Muscle layer of colon (tissue), 2 donors: ENCODE results near the gene ZC3HAV1.
"Not testable (repeated sequence)": the region's sequence is repeated elsewhere in the genome, so short reads cannot be mapped to it uniquely, and the experiment has no call there.

Experiments
- H3K27ac ChIP-seq: one replicate; pipeline ENCODE4 v1.7.0; 2013; ENCODE audit warnings: low read depth, mild to moderate bottlenecking, low read length, moderate library complexity
- H3K27me3 ChIP-seq, 2 donors: one replicate each; pipeline ENCODE4 v1.7.0; 2013; ENCODE audit warnings: low read length in 2 of 2, mild to moderate bottlenecking in 2 of 2; ENCODE audit not compliant: insufficient read depth in 2 of 2, control insufficient read depth in 1 of 2
- H3K36me3 ChIP-seq: one replicate; pipeline ENCODE4 v1.7.0; 2013; ENCODE audit warnings: mild to moderate bottlenecking, low read length; ENCODE audit not compliant: insufficient read depth
- H3K4me1 ChIP-seq: one replicate; pipeline ENCODE4 v1.7.0; 2013; ENCODE audit warnings: mild to moderate bottlenecking, low read length; ENCODE audit not compliant: insufficient read depth
- H3K4me3 ChIP-seq, 2 donors: one replicate each; pipeline ENCODE4 v1.7.0; 2013; ENCODE audit warnings: low read length in 2 of 2, low read depth in 1 of 2, mild to moderate bottlenecking in 1 of 2, moderate library complexity in 1 of 2
- H3K9ac ChIP-seq: one replicate; pipeline ENCODE4 v1.7.0; 2013; ENCODE audit warnings: low read length
- H3K9me3 ChIP-seq: one replicate; pipeline ENCODE4 v1.7.0; 2013; ENCODE audit warnings: mild to moderate bottlenecking, low read length
- donor health status: abdominal sarcoma.
- donor health status: Adenocarcinoma of cecum.

The ZC3HAV1 gene

DNA sequence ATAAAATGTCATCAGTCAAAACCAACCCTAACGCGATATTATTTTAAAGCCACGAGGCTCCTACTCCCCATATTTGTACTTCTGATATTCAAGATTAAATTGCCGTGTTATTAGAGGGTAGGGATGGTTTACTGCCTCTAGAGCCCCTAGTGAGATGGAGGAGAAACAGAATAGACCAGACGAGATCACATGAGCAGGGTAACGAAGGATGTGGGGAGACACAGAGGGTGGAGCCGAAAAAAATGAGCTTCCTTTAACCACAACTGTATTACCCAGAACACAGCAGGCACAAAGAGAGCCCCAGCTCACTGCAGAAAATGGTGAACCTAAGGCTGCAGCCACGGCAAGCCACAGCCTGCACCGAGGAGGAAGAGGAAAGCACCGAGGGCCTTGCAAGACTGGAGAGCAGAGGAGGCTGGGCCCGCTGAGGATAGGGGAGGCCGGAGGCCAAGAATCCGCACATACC is 14.3 kb downstream of the ZC3HAV1 start:
- H3K36me3 ChIP-seq: no peaks in the 10 kb centered on the region
- no peak overlapping the region for H3K27ac ChIP-seq
- no peak overlapping the region for H3K9ac ChIP-seq
- no peaks in the 10 kb centered on the region for H3K27me3 ChIP-seq
- H3K9me3 ChIP-seq: no peaks in the 10 kb centered on the region
- H3K4me1 ChIP-seq: peaks cover 4% of the 10 kb centered on the region
- no peak overlapping the region for H3K4me3 ChIP-seq

DNA sequence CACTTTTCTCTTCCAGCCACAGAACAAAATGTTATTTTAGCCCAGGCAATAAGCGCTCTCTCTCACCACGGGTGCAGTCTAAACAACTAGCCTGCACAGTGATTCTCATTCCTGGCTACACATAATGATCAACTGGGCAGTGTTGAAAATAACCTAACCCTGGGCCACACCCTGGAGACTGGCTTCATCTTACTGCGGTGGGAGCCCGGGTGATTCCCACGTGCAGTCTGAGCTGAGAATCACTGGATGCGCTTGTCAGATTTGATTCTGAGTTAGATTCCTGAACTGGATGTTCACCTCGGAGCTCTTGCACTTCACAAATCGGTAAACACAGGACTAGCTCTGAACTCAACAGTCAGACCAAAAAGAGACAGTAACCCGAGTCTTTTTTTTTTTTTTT is 14.9 kb downstream of the ZC3HAV1 start:
- Histone ChIP-seq H3K9ac (no peak overlapping the region), H3K27me3 (no peaks in the 10 kb centered on the region), H3K4me1 (peaks cover 4% of the 10 kb centered on the region), H3K9me3 (no peaks in the 10 kb centered on the region), H3K36me3 (no peaks in the 10 kb centered on the region), H3K4me3 (no peak overlapping the region), H3K27ac (no peak overlapping the region)

DNA sequence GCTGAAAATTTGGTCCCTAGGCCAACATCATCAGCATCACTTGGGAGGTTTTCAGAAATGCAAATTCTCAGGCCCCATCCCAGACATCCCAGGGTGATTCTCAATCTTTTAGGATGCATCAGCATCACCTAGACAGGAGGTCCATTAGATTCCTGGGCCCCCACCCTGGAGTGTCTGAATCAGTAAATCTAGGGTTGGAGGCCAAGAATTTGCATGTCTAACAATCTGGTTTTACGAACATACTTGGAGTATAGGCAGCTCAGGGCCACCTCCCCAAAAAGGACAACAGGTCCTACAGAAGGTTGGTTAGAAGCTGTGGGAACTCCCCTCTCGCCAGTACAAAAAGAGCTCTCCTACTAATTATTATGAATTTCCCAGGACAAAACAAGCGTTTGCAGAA is 15.5 kb downstream of the ZC3HAV1 start:
- H3K4me3 ChIP-seq: no peak overlapping the region
- no peak overlapping the region for H3K9ac ChIP-seq
- H3K36me3 ChIP-seq: no peaks in the 10 kb centered on the region
- H3K9me3 ChIP-seq: no peaks in the 10 kb centered on the region
- H3K4me1 ChIP-seq: peaks cover 4% of the 10 kb centered on the region
- H3K27ac ChIP-seq: no peak overlapping the region
- no peaks in the 10 kb centered on the region for H3K27me3 ChIP-seq

DNA sequence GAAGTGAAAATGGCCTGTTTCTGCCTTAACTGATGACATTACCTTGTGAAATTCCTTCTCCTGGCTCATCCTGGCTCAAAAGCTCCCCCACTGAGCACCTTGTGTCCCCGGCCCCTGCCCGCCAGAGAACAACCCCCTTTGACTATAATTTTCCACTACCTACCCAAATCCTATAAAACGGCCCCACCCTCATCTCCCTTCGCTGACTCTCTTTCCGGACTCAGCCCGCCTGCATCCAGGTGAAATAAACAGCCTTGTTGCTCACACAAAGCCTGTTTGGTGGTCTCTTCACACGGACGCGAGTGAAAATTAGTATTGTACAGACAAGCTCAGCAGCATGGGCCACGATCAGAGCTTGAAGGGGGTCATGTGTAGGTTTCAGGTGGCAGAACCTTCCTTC is 16.0 kb downstream of the ZC3HAV1 start:
- H3K9me3 ChIP-seq, H3K9ac ChIP-seq, H3K4me3 ChIP-seq, H3K4me1 ChIP-seq, H3K27me3 ChIP-seq, H3K27ac ChIP-seq, H3K36me3 ChIP-seq: not testable (repeated sequence)

DNA sequence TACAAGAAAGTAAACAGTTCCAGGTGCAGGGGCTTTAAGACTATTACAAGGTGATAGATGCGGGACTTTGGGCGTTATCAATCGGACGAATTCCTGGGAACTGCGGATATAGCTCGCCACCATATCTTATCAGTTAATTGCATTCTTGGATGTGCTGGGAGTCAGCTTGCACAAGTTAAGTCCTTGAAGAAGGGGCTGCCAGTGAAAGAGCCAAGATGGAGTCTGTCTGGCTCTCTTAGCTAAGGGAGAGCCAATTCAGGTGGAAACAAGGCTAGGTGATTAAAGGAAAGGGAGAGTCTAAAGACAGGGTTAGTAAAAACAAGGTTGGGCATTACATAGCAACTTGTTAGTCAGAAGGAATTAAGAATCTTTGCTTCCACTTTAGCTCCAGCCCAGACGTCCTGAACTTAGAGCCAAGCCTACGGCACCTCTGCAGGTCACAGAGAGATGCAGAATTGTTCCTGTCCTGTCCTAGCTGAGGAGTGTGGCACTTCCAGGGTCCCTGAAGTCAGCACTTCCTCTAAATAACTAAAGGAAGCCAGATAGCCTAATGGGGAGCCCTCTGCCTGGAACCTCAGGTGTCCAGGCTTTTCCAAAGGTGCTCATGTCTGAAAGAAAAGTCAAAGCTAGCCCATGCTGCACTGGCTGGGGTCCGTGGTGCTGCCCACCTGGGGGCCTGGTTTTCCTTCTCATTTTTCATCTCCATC is 17.3 kb downstream of the ZC3HAV1 start:
- Histone ChIP-seq H3K9me3 (no peaks in the 10 kb centered on the region), H3K4me1 (peaks cover 4% of the 10 kb centered on the region), H3K9ac (no peak overlapping the region), H3K4me3 (no peak overlapping the region), H3K27ac (no peak overlapping the region), H3K27me3 (no peaks in the 10 kb centered on the region), H3K36me3 (peaks cover 15% of the 10 kb centered on the region)

DNA sequence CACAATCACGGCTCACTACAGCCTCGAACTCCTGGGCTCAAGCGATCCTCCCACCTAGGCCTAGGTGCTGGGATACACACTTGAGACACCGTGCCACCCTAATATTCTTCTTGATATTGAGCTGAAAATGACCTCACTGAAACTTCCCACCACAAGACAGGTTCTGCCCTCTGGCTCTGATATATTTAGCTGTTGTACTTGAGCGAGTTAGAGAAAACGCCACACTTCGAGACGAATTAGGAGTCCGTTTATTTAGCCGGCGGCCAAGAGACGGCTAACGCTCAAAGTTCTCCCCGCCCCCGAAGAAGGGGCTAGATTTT is 17.9 kb downstream of the ZC3HAV1 start:
- H3K27ac ChIP-seq: no peak overlapping the region
- H3K4me3 ChIP-seq: no peak overlapping the region
- H3K36me3 ChIP-seq: peaks cover 18% of the 10 kb centered on the region
- H3K9me3 ChIP-seq: no peaks in the 10 kb centered on the region
- peaks cover 4% of the 10 kb centered on the region for H3K4me1 ChIP-seq
- no peaks in the 10 kb centered on the region for H3K27me3 ChIP-seq
- no peak overlapping the region for H3K9ac ChIP-seq

DNA sequence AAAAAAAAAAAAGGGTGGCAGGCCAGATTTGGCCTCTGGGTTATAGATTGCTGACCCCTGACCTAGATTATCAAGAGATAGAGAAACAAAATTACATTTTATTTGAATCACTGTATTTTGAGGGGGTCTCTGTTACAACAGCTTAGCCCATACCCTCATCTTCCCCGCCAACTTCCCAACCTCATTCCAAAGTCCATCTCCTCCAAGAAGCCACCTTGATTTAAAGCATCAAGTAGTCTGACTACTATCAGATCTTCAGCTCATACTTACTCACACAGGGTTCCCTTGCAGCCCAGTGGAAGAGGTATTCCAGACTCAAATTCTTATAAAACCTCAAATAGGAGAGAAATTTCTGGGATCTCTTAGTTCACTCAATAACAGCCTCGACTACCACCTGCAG is 20.4 kb downstream of the ZC3HAV1 start:
- Histone ChIP-seq H3K4me3 (no peak overlapping the region), H3K9me3 (no peaks in the 10 kb centered on the region), H3K9ac (no peak overlapping the region), H3K36me3 (peaks cover 32% of the 10 kb centered on the region), H3K4me1 (no peaks in the 10 kb centered on the region), H3K27ac (no peak overlapping the region), H3K27me3 (no peaks in the 10 kb centered on the region)

DNA sequence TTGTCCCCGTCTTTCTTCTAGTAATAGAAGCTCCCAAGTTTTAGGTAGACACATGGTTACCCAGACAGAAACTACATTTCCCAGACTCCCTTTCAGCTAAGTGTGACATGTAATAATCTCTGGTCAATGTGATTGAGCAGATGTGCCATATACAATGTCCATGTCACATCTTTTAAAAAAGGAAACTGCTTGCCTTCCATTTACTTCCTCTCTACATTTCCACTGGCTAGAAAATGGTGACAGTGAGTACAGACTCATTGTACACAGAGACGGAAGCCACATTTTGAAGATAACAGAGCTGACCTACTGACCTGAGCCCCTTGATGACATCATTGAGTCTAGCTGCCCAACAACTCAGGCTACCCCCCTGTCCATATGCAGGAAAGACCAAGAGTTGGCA is 21.3 kb downstream of the ZC3HAV1 start:
- Histone ChIP-seq H3K4me1 (no peaks in the 10 kb centered on the region), H3K9me3 (no peaks in the 10 kb centered on the region), H3K27me3 (no peaks in the 10 kb centered on the region), H3K27ac (no peak overlapping the region), H3K36me3 (peaks cover 38% of the 10 kb centered on the region), H3K4me3 (no peak overlapping the region), H3K9ac (no peak overlapping the region)

DNA sequence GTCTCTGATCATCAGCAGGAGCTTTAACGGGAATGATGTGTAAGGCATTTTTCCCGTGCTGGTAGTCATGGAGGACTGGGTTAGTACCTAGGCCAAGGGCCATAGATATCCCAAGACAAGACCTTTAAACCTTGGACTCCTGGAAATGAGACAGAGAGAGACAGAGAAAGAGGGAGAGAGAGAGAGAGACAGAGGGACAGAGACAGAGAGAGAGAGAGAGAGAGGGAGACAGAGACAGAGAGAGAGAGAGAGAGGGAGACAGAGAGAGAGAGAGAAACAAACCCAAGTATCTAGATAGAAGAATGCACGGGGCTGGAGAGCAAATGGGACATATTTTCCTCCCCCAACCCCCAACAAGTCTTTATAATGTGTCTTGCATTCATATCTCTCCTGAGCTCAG is 22.3 kb downstream of the ZC3HAV1 start:
- Histone ChIP-seq H3K9ac (no peak overlapping the region), H3K27me3 (no peaks in the 10 kb centered on the region), H3K4me1 (no peaks in the 10 kb centered on the region), H3K4me3 (no peak overlapping the region), H3K9me3 (no peaks in the 10 kb centered on the region), H3K36me3 (peaks cover 45% of the 10 kb centered on the region), H3K27ac (no peak overlapping the region)

DNA sequence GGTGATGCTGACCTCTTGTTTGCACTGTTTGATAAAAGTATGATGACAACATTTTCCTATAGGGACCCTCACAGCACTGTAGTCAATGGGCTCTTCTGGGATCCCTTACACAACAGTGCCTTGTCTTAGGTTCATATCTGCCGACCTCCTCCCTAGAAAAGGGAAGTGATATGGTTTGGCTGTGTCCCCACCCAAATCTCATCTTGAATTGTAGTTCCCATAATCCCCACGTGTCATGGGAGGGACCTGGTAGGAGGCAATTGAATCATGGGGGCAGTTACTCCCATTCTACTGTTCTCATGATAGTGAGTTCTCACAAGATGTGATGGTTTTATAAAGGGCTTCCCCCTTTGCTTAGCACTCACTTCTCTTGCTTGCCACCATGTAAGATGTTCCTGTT is 23.1 kb downstream of the ZC3HAV1 start:
- no peaks in the 10 kb centered on the region for H3K4me1 ChIP-seq
- no peak overlapping the region for H3K9ac ChIP-seq
- H3K27me3 ChIP-seq: no peaks in the 10 kb centered on the region
- no peak overlapping the region for H3K4me3 ChIP-seq
- H3K27ac ChIP-seq: no peak overlapping the region
- H3K9me3 ChIP-seq: no peaks in the 10 kb centered on the region
- peaks cover 49% of the 10 kb centered on the region for H3K36me3 ChIP-seq

DNA sequence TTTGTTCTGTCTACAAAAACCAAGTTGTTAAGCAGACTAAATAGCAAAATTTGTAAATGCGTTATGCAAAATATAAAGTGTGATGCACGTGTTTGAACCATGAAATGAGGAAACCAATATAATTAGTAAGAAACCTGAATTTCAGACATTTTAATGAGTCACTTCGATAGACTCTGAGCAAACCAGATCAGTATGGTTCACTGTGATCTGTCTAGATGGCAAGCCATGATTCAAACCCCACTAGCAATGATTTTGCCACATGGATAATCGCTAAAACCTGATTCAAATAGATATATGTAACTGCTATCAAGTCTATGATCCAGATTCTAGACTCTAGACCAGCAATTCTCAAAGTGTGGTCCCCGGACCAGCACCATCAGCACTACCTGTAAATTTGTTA is 24.8 kb downstream of the ZC3HAV1 start:
- Histone ChIP-seq H3K27me3 (no peaks in the 10 kb centered on the region), H3K9me3 (no peaks in the 10 kb centered on the region), H3K36me3 (peaks cover 62% of the 10 kb centered on the region), H3K4me3 (no peak overlapping the region), H3K9ac (no peak overlapping the region), H3K27ac (no peak overlapping the region), H3K4me1 (no peaks in the 10 kb centered on the region)

DNA sequence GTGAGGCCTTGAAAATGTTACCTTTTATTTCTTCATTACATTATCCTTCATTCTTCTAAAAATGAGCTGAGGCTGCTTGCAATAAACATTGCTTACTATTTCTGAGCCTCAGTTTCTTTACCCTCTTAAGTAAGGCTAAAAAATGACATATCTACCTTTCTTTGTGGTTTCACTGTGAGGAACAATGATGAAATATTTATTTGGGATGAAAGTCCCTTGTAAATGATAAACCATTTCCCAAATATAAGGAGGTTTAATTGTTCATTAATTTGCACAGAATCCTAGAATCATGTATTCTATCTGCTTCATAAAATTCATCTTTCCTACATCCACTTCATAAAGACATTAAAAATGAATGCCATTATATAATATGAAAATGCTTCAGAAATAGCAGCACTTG is 27.9 kb downstream of the ZC3HAV1 start:
- Histone ChIP-seq H3K4me3 (no peak overlapping the region), H3K9me3 (no peaks in the 10 kb centered on the region), H3K27ac (no peak overlapping the region), H3K36me3 (peaks cover 75% of the 10 kb centered on the region), H3K4me1 (no peaks in the 10 kb centered on the region), H3K9ac (no peak overlapping the region), H3K27me3 (no peaks in the 10 kb centered on the region)
